Measurements from ENCODE around the gene DNAJC8. TPM values are rescaled to one million over a fixed set of nuclear protein-coding genes. Genes with fewer than 3 reads are reported as not detected.

DNAJC8 gene
- total RNA-seq, 4 donors from 2014 or later = 52.2 to 117 (median 71.8) TPM

DNA sequence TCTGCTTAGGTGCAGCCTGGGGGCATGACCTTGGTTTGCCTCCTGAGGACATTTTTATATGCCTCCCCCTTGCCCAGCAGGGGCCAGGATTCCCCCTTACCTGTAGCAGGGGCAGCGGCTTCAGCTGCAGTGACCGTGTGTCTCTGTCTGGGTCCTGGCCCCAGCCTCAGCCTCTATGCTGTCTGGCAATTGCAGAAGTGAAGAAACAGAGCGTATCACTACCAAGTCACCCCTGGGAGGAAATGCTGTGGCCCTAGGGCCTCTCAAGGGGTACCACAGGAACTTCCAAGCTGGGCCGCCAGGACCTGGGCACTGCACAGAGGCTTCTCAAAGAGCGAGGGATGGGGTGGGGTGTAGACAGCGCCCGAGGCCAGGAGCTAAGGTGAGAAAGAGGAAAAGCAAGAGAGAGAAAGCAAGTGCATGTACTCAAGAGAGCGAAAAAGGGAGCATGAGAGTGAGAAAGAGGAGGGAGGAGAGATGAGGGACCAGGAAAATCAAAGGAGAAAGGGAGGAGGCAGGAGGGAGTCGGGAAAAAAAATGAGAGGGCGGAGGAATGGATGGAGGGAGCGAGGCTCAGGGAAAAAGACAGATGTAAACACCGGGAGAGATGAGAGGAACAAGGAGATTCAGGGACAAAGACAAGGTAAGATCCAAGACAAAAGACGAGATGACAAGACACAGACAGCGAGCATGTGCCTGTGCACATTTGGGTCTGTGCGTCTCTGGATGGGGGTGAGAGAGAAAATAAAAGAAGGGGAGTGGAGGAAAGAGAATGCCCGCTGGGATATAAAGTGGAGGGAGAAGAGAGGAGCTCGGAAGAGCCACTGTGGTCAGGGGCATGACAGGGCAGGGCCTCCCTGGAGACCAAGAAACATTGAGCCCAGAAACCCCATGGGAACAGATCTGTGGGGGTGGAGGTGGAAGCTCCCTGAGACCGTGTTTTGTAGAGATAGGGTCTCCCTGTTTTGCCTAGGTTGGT, 56.0 kb downstream of the DNAJC8 start, which contains the start of gene PTAFR:
TSS of gene PTAFR (minus strand) at position 199 of the 979 bp plus-strand sequence. CDS start 25,669 bp downstream, outside the sequence.
- no peak for TF ChIP-seq CTCF (IDR thresholded peaks at IDR 0.05; ENCODE audit: low read depth)

- no peak for TF ChIP-seq CTCF (IDR thresholded peaks at IDR 0.05; ENCODE audit: low read depth)
Observed at GRCh38 chr1:28175955-28176485, 56.8 kb downstream of the DNAJC8 start.

- no peak for TF ChIP-seq CTCF (IDR thresholded peaks at IDR 0.05; ENCODE audit: low read depth)
Observed at GRCh38 chr1:28173980-28174297, 58.9 kb downstream of the DNAJC8 start.

DNA sequence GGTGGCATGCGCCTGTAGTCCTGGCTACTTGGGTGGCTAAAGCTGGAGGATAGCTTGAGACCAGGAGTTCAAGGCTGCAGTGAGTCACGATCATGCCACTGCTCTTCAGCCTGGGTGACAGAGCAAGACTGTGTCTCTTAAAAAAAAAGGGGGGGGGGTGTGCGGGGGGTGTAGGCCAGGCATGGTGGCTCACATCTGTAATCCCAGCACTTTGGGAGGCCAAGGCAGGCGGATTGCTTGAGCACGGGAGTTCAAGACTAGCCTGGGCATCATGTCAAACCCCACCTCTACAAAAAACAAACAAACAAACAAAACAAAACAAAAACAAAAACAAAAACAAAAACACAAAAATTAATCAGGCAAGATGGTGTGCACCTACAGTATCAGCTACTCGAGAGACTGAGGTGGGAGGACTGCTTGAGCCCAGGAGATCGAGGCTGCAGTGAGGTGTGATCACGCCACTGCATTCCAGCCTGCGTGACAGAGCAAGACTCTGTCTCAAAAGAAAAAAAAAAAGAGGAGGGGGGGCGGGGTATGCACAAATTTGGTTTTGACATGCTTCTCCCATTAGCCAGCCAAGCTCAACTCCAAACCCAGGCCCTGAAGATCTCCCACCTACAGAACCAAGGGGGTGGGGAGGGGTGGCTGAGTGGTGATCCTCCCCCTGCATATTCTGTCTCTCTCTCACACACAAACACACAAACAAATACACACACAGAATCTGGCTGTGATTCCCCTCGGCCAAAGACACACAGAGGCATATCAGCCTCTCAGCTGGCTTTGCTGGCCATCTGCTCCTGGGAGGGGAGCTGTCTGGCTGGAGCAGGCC, 59.5 kb downstream of the DNAJC8 start:
- TF ChIP-seq CTCF (IDR thresholded peaks at IDR 0.05; ENCODE audit: low read depth) = no peak

- no peak for TF ChIP-seq CTCF (IDR thresholded peaks at IDR 0.05; ENCODE audit: low read depth)
Observed at GRCh38 chr1:28172713-28173150, 60.1 kb downstream of the DNAJC8 start.

DNA sequence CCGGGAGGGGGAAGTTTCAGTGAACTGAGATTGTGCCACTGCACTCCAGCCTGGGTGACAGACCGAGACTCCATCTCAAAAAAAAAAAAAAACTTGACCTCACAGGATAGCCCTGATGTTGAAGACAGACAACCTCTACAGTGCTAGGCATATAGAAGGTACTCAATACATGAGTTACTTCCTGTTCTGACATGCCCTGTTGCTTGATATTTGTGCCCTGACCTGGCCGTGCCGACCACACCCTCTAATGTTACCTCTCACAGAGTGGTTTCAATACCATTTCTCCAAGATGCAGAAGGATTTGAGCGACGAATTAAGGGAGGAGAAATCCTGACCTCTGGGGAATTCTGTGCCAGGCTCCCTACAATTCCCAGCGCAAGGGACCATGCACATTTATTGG, 61.6 kb downstream of the DNAJC8 start:
- TF ChIP-seq CTCF (IDR thresholded peaks at IDR 0.05; ENCODE audit: low read depth) = no peak

Data from subcutaneous adipose tissue (tissue), 4 donors.